Measurements from ENCODE around the gene GALNT9.

GALNT9 gene

DNA sequence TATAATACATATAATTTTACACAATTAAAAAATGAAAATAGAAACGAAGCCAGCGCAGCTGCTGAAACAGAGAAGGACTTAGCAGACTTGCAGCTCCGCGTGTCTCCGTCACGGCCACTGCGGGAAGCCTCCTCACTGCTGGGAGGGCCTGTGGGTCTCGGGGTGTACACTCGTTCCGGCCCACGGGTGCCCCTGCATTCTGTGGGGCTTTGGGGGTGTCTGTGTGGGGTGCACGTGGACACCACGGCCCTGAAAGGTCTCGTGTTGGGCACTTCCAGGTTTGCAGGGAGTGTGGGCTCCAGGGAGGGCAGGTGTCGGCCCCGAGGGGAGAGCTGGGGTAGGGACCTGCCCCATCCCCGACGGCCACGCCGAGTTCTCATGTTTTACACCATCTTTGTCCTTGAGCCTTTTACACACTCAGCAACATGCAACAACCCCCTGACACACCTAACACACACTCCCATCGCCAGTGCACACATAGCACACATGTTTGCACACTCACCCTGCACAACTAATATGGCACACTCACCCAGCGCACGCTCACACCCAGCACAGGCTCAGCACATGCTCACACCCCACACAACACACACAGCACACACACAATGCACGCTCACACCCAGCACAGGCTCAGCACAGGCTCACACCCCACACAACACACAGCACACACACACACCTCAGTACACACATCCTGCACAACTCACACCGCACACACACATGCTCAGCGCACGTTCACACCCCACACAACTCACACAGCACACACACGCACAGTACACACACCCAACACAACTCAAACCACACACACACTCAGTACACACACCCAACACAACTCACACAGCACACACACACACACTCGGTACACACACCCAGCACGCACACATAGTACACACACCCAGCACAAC is 148.5 kb downstream of the GALNT9 start:
- DNase-seq (ENCODE audit: low spot score), result no peak

DNA sequence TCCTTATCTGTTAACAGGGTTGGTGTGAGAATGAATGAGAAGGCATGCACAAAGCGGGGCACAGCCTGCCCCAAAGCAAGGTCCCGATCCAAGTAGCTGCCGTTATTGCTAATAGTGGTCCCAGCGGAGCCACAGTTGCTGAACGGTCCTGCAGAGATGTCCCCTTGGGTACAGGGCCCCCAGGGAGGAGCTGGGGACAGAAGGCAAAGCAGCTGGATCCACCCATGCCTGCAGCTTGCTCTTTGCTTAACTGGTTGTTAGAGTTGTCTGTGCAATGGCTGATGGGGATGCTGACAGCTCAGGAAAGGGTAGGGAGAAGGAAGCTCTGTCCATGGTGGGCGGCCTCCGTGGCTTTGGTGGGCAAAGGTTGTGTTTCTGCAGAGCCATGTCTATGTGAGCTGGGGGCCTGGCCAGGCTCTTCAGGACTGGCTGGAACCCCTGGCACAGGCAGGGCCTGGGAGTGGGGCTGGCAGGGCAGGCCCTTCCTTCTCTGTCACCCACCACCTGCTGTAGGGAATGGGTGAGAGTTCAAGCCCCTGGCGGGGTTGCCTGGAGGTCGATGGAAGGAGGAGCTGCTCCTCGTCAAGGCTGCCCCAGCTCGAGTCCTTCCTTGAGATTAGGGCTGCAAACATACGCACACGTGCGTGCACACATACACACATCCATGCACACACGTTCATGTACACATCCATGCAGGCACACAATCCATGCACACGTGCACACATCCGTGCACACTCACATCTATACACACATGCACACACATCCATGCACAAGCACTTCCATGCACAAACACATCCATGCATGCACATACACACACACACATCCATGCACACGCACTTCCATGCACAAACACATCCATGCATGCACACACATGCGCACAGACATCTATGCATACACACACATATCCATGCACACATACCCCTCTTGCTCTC is 149.7 kb downstream of the GALNT9 start:
- no peak for DNase-seq (ENCODE audit: low spot score)

GRCh38 chr12:132178801-132179401 is 150.5 kb downstream of the GALNT9 start:
- DNase-seq (ENCODE audit: low spot score), result no peak

- no peak for DNase-seq (ENCODE audit: low spot score)
Measured at GRCh38 chr12:132178316-132178715, 151.1 kb downstream of the GALNT9 start.

GRCh38 chr12:132176920-132177551 is 152.4 kb downstream of the GALNT9 start:
- no peak for DNase-seq (ENCODE audit: low spot score)

- no peak for DNase-seq (ENCODE audit: low spot score)
Measured at GRCh38 chr12:132176385-132176919, 152.9 kb downstream of the GALNT9 start.

GRCh38 chr12:132175496-132176384 is 153.6 kb downstream of the GALNT9 start:
- no peak for DNase-seq (ENCODE audit: low spot score)

DNA sequence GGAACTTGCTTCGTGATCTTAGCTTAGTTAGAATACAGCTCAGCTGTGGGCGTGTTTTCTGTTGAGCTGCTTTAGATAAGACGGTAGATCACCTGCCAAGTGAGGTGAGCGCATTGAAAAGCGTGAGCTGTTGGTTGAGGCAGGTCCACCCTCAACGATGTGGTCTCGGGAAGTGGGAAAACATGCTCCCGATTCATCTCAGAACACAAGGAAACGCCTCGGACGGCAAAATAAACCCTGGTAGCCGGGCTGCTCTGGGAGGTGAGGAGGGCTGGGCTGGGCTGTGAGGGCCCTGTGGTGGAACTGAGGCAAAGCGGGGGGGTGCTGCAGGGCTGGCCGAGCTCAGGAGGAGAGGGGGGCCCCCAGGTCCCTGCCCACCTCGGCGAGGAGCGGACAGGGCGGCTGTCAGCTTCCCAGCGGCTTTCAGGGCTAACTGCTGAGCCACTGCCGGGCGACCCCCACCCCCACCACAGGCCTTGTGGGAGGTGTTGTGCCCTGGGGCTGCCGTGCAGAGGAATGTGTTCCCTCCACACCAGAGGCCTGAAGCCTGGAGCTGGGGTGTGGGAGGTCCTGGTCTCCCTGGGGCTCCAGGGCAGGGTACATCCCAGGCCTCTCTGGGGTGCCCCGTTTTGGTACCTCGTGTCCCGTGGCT is 154.4 kb downstream of the GALNT9 start:
- DNase-seq (ENCODE audit: low spot score), result no peak

DNA sequence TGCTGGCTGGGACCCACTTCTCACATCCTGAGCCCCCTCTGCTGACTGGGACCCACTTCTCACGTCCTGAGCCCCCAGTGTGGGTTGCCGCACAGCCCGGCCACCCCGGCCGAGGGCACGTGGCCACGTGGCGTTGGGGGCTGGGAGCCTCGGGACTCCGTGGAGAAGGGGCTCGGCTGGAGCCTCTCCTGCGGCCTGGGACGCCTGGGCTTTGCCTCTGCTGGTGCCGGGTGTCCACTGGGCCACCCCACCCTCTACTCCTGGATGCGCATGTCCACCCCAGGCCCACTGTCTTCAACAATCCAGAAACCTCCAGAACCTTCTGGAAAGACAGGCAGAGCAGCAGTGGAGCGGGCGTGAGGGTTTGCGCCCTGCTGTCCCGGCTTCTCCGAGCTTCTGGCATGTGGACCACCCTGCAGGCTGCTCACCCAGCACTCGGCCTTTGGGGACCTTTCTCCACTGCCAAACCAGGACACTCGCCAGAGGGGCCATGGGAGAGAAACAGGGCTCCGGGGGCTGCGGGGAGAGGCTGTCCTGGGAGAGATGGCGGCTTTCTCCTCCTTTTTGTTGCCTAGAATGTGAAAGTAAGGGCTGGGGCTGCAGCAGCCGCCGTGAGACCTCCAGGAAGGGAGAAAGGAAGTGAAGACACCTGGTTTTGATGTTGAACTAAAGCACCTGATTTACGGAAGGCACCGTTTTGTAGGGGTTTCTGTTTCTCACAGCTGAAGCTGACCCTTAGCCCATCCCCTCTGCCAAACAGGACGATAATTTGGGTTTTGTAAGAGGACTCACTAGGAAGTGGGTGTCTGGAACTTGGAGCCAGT is 155.2 kb downstream of the GALNT9 start:
- DNase-seq (ENCODE audit: low spot score), result no peak

GRCh38 chr12:132173135-132174014 is 156.0 kb downstream of the GALNT9 start:
- no peak for DNase-seq (ENCODE audit: low spot score)

DNA sequence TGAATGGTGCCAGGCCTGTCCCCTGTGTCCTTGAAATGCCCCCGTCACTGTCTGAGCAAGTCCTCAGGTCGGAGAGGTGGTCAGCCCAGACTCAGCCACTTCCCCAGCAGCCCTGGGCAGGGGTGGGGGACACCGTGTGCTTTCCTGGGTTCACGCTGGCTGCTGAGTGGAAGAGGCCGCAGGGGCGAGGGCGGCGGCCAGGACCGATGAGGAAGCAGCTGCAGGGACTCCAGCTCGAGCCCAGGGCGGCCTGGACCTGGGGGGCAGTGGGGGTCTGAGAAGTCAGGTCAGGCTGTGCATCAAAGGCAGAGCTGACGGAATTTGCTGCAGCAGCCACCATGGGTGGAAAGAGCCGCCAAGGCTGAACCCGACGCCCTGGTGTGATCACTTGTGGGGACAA is 156.8 kb downstream of the GALNT9 start:
- DNase-seq (ENCODE audit: low spot score), result no peak

GRCh38 chr12:132171968-132172521 is 157.3 kb downstream of the GALNT9 start:
- DNase-seq (ENCODE audit: low spot score), result no peak

GRCh38 chr12:132171293-132171967 is 158.0 kb downstream of the GALNT9 start:
- no peak for DNase-seq (ENCODE audit: low spot score)

GRCh38 chr12:132170637-132171292 is 158.6 kb downstream of the GALNT9 start:
- no peak for DNase-seq (ENCODE audit: low spot score)

- DNase-seq (ENCODE audit: low spot score), result peak; percentile 52
Measured at GRCh38 chr12:132170094-132170636, 159.2 kb downstream of the GALNT9 start.

DNA sequence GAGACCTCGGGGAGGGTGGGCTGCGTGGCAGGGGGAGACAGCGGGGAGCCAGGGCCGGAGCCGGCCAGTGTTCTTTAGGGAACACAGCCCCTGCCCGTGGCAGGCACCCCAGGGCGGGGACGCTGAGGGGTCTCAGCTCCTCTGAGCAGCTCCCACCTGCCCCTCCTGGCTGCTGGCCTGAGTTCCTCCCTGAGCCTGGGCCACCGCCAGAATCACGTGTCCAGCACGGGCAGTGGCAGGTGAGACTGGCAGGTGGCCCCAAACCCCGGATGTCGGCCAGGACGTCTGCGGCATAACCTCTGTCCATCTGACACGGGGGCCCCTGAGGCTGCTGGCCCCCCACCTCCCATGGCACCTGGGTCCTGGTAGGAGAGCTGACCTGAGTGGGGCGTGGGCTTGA is 160.0 kb downstream of the GALNT9 start:
- DNase-seq (ENCODE audit: low spot score), result no peak

All from AG08395 (cell line).